Esophagus squamous epithelium (tissue), 5 donors: Measurements from ENCODE around the gene ASS1. TPM values are rescaled to one million over a fixed set of nuclear protein-coding genes. Genes with fewer than 3 reads are reported as not detected.

Source experiments
- DNase-seq: peaks from one replicate; lab custom pipeline; 2025; lab: John Stamatoyannopoulos, UW
- H3K27ac ChIP-seq, 4 donors: fragments of 200-600 bp; sonication (generic); one replicate each; pipeline ENCODE4 v1.5.1; 2016 to 2019; ENCODE audit warnings: mild to moderate bottlenecking in 1 of 4
- H3K27me3 ChIP-seq, 4 donors: fragments of 200-600 bp; sonication (generic); 1 replicate in 3 of 4; 2 replicates in 1 of 4; pipeline versions ENCODE4 v1.5.1 to v1.6.0; 2017 to 2021; ENCODE audit warnings: antibody characterized with exemption in 1 of 4
- H3K36me3 ChIP-seq, 3 donors: fragments of 200-600 bp; sonication (generic); one replicate each; pipeline ENCODE4 v1.5.1; 2016 to 2019
- H3K4me1 ChIP-seq, 3 donors: fragments of 200-600 bp; sonication (generic); one replicate each; pipeline ENCODE4 v1.5.1; 2017 to 2019
- H3K4me3 ChIP-seq, 4 donors: fragments of 200-600 bp; sonication (generic); 1 replicate in 3 of 4; 2 replicates in 1 of 4; pipeline ENCODE4 v1.5.1; 2016 to 2019; ENCODE audit warnings: mild to moderate bottlenecking in 2 of 4, moderate library complexity in 1 of 4
- H3K9me3 ChIP-seq, 3 donors: fragments of 200-600 bp; sonication (generic); one replicate each; pipeline ENCODE4 v1.5.1; 2016 to 2019
- CTCF ChIP-seq, 6 experiments: fragments of 450-650 bp in 4 of 6; fragments of 200-600 bp in 2 of 6; sonication (generic) in 2 of 6; IDR thresholded peaks; one replicate each; pipeline ENCODE4 v1.5.1; 2016 to 2019; ENCODE audit warnings: antibody characterized with exemption in 6 of 6, mild to moderate bottlenecking in 4 of 6, moderate library complexity in 4 of 6
- POLR2A ChIP-seq, 4 donors: fragments of 450-650 bp; IDR thresholded peaks; one replicate each; pipeline ENCODE4 v1.6.1; 2017; ENCODE audit warnings: antibody characterized with exemption in 4 of 4, mild to moderate bottlenecking in 4 of 4, moderate library complexity in 3 of 4
- WGBS, 2 donors: methylation state at CpG; one replicate each; pipeline ENCODE4 v1.1.5; 2018; 5-methylcytosine and 5-hydroxymethylcytosine counted together
- intact Hi-C: fragments of 100-400 bp; cut with DNase I; formaldehyde crosslinking; loops from one replicate; pipeline ENCODE4 v1.15.0; 2022
- total RNA-seq, 4 donors: library from RNA; depleted of rRNA; stranded (reverse); fragments of >200 nt; gene quantifications; one replicate each; pipeline ENCODE4 v1.1.0, GENCODE V29; 2016
- donor health status: DM: yes; HTN: yes; CAD: no.

Gene ASS1
- total RNA-seq, 4 donors from 2014 or later = 33.5 to 203 (median 85.2) TPM

GRCh38 chr9:130410443-130410842 lies 34.3 kb upstream of the ASS1 start:
- Histone ChIP-seq H3K4me1 (peaks cover 0 to 17% (median 9%) of the 10 kb centered on the region in 3 donors), H3K4me3 (no peak overlapping the region), H3K36me3 (no peaks in the 10 kb centered on the region), H3K9me3 (no peaks in the 10 kb centered on the region), H3K27me3 (peaks cover 0 to 8% (median 0%) of the 10 kb centered on the region in 4 donors), H3K27ac (no peak overlapping the region)
- intact Hi-C loops = no loop called here
- no peak for TF ChIP-seq POLR2A (IDR thresholded peaks at IDR 0.05)
- no peak for TF ChIP-seq CTCF (IDR thresholded peaks at IDR 0.05)
- DNase-seq = no peak
- 53 to 60% methylated on average over 9 to 12 of the region's 12 CpGs for WGBS, 2 donors

- intact Hi-C loops = no loop called here
- Histone ChIP-seq H3K9me3 (no peaks in the 10 kb centered on the region), H3K4me3 (no peak overlapping the region), H3K4me1 (peaks cover 0 to 17% (median 9%) of the 10 kb centered on the region in 3 donors), H3K27ac (no peak overlapping the region), H3K36me3 (no peaks in the 10 kb centered on the region), H3K27me3 (peaks cover 0 to 8% (median 0%) of the 10 kb centered on the region in 4 donors)
- TF ChIP-seq POLR2A (IDR thresholded peaks at IDR 0.05) (no peak), CTCF (IDR thresholded peaks at IDR 0.05) (no peak)
- DNase-seq = no peak
- WGBS, 2 donors = 71% methylated on average over 3 of the region's 3 CpGs
These were observed 33.2 kb upstream of the ASS1 start for GRCh38 chr9:130411566-130411915.

GRCh38 chr9:130414081-130414731 lies 30.6 kb upstream of the ASS1 start:
- Histone ChIP-seq H3K27me3 (peaks cover 0 to 26% (median 0%) of the 10 kb centered on the region in 4 donors), H3K27ac (no peak overlapping the region), H3K36me3 (no peaks in the 10 kb centered on the region), H3K9me3 (no peaks in the 10 kb centered on the region), H3K4me1 (peaks cover 0 to 17% (median 9%) of the 10 kb centered on the region in 3 donors), H3K4me3 (no peak overlapping the region)
- no peak for DNase-seq
- intact Hi-C loops = no loop called here
- 84 to 86% methylated on average over 5 to 8 of the region's 12 CpGs for WGBS, 2 donors
- TF ChIP-seq POLR2A (IDR thresholded peaks at IDR 0.05) (no peak), CTCF (IDR thresholded peaks at IDR 0.05) (no peak)

- Histone ChIP-seq H3K27me3 (peaks cover 0 to 33% (median 0%) of the 10 kb centered on the region in 4 donors), H3K36me3 (no peaks in the 10 kb centered on the region), H3K4me3 (no peak overlapping the region), H3K9me3 (no peaks in the 10 kb centered on the region), H3K4me1 (peaks cover 0 to 17% (median 9%) of the 10 kb centered on the region in 3 donors), H3K27ac (no peak overlapping the region)
- intact Hi-C loops = no loop called here
- no peak for TF ChIP-seq POLR2A (IDR thresholded peaks at IDR 0.05)
- no peak for TF ChIP-seq CTCF (IDR thresholded peaks at IDR 0.05)
- DNase-seq = no peak
- WGBS, 2 donors = 73 to 80% methylated on average over 8 to 9 of the region's 11 CpGs
These were observed 29.6 kb upstream of the ASS1 start for GRCh38 chr9:130414910-130415746.

GRCh38 chr9:130417602-130418001 lies 27.2 kb upstream of the ASS1 start:
- WGBS, 2 donors = 66 to 81% methylated on average over 4 to 5 of the region's 5 CpGs
- Histone ChIP-seq H3K27me3 (peaks cover 0 to 48% (median 0%) of the 10 kb centered on the region in 4 donors), H3K27ac (no peak overlapping the region), H3K9me3 (no peaks in the 10 kb centered on the region), H3K4me3 (no peak overlapping the region), H3K4me1 (no peaks in the 10 kb centered on the region), H3K36me3 (no peaks in the 10 kb centered on the region)
- DNase-seq = no peak
- TF ChIP-seq POLR2A (IDR thresholded peaks at IDR 0.05) (no peak), CTCF (IDR thresholded peaks at IDR 0.05) (peak in 1 of 6 experiments; percentile 16)
- intact Hi-C loops = no loop called here
